ENCODE results near the gene CCDC54. TPM values are rescaled to one million over a fixed set of nuclear protein-coding genes. Genes with fewer than 3 reads are reported as not detected.

CCDC54 gene
- total RNA-seq, 4 donors from 2014 or later: not detected

GRCh38 chr3:107407355-107407754, 30.1 kb downstream of the CCDC54 start:
- peaks cover 0 to 2% (median 0%) of the 10 kb centered on the region in 4 donors for H3K4me1 ChIP-seq
- H3K36me3 ChIP-seq: no peaks in the 10 kb centered on the region
- no peak overlapping the region for H3K27ac ChIP-seq
- H3K27me3 ChIP-seq: no peaks in the 10 kb centered on the region
- TF ChIP-seq POLR2A (IDR thresholded peaks at IDR 0.05) (no peak), CTCF (IDR thresholded peaks at IDR 0.05) (no peak)
- H3K9me3 ChIP-seq: no peaks in the 10 kb centered on the region
- no peak for DNase-seq
- no peak overlapping the region for H3K4me3 ChIP-seq

- TF ChIP-seq CTCF (IDR thresholded peaks at IDR 0.05): no peak
- no peak for TF ChIP-seq POLR2A (IDR thresholded peaks at IDR 0.05)
- Histone ChIP-seq H3K27me3 (no peaks in the 10 kb centered on the region), H3K27ac (no peak overlapping the region), H3K36me3 (no peaks in the 10 kb centered on the region), H3K9me3 (no peaks in the 10 kb centered on the region), H3K4me1 (peaks cover 0 to 2% (median 0%) of the 10 kb centered on the region in 4 donors), H3K4me3 (no peak overlapping the region)
- no peak for DNase-seq
These were observed 31.3 kb downstream of the CCDC54 start for GRCh38 chr3:107408513-107408912.

- H3K4me3 ChIP-seq: no peak overlapping the region
- no peaks in the 10 kb centered on the region for H3K9me3 ChIP-seq
- no peak for TF ChIP-seq POLR2A (IDR thresholded peaks at IDR 0.05)
- TF ChIP-seq CTCF (IDR thresholded peaks at IDR 0.05): no peak
- H3K27ac ChIP-seq: no peak overlapping the region
- DNase-seq: no peak
- no peaks in the 10 kb centered on the region for H3K36me3 ChIP-seq
- H3K27me3 ChIP-seq: no peaks in the 10 kb centered on the region
- H3K4me1 ChIP-seq: no peaks in the 10 kb centered on the region
These were observed 32.1 kb downstream of the CCDC54 start for GRCh38 chr3:107409365-107409764.

GRCh38 chr3:107410606-107411005, 33.4 kb downstream of the CCDC54 start:
- Histone ChIP-seq H3K4me1 (no peaks in the 10 kb centered on the region), H3K27ac (no peak overlapping the region), H3K27me3 (no peaks in the 10 kb centered on the region), H3K36me3 (no peaks in the 10 kb centered on the region), H3K4me3 (no peak overlapping the region), H3K9me3 (no peaks in the 10 kb centered on the region)
- no peak for TF ChIP-seq CTCF (IDR thresholded peaks at IDR 0.05)
- no peak for TF ChIP-seq POLR2A (IDR thresholded peaks at IDR 0.05)
- DNase-seq: no peak

GRCh38 chr3:107411056-107411455, 33.8 kb downstream of the CCDC54 start:
- H3K27me3 ChIP-seq: no peaks in the 10 kb centered on the region
- no peak for TF ChIP-seq POLR2A (IDR thresholded peaks at IDR 0.05)
- no peak for TF ChIP-seq CTCF (IDR thresholded peaks at IDR 0.05)
- H3K36me3 ChIP-seq: no peaks in the 10 kb centered on the region
- H3K9me3 ChIP-seq: no peaks in the 10 kb centered on the region
- H3K27ac ChIP-seq: no peak overlapping the region
- no peaks in the 10 kb centered on the region for H3K4me1 ChIP-seq
- no peak for DNase-seq
- H3K4me3 ChIP-seq: no peak overlapping the region

- no peaks in the 10 kb centered on the region for H3K9me3 ChIP-seq
- H3K4me3 ChIP-seq: no peak overlapping the region
- H3K36me3 ChIP-seq: no peaks in the 10 kb centered on the region
- no peak for TF ChIP-seq POLR2A (IDR thresholded peaks at IDR 0.05)
- TF ChIP-seq CTCF (IDR thresholded peaks at IDR 0.05): no peak
- no peaks in the 10 kb centered on the region for H3K27me3 ChIP-seq
- H3K4me1 ChIP-seq: no peaks in the 10 kb centered on the region
- DNase-seq: no peak
- no peak overlapping the region for H3K27ac ChIP-seq
These were observed 34.5 kb downstream of the CCDC54 start for GRCh38 chr3:107411779-107412178.
